IPS-11a (cell line): ENCODE measurements around the gene NTN3.
"Not testable (repeated sequence)": the region's sequence is repeated elsewhere in the genome, so short reads cannot be mapped to it uniquely, and the experiment has no call there.

Experiments
- H3K4me3 ChIP-seq: one replicate; pipeline ENCODE4 v1.5.1; 2013; ENCODE audit warnings: low read depth, low read length, control low read depth

NTN3 gene

DNA sequence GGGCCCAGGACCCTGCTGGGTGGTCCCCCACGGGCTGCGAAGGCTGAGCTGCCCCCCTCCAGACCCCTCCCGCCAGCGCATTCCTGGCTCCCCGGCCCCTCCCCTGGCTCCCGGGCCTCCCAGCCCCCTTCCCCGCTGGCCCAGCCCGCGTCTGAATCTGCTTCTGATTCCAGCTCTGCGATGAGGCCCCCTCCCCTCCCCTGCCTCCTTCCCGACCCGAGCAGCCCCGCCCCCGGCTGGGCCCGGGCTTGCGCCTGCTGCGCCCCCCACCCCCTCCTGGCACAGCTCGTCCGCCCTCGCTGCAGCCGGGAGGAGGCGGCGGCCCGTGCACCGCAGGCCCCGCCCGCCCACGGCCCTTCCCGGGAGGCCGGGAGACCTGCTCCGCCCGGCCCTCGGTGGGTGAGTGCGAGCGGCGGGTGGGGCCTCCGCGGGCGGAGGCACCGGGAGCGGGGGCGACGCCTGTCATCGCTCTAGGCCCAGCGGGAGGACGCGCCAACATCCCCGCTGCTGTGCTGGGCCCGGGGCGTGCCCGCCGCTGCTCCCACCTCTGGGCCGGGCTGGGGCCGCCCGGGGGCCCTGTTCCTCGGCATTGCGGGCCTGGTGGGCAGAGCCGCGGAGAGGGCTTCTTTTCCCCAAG is at the start of gene NTN3:
NTN3 (plus strand) TSS at position 282 of the 637 bp plus-strand sequence. CDS start 405 bp downstream, outside the sequence.
- H3K4me3 ChIP-seq = no peak within 1 kb of the TSS

DNA sequence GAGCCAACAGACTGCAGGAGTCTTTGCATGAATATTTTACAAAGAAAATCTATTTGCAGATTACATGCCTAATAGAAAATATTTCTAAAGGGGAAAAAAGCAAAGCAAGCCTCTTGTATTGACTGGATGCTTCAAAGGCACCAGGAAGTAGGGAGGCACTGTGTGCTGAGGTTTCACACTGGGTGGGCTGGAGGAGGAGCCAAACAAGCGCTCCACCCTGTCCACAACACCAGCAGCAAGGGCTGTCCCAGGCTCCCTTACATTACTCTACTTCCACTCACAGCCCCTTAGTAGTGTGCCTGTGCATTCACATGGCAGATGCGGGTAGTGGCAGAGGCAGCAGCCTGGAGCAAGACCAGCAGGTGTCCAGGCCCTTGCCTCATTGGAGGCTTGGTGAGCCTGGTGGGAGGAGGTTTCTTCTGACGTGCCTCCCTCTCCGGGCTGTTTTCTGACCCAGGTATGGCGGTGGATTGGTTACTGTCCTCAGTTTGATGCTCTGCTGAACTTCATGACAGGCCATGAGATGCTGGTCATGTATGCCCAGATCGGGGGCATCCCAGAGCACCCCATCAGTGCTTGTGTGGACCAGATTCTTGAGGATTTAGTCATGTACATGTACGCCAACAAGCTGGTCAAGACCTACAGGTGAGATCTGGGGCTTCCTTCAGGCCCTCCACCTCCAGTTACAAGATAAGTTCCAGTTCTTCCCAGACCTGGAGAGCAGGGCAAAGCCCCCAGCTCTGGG is 48.8 kb upstream of the NTN3 start:
- no peak overlapping the region for H3K4me3 ChIP-seq

DNA sequence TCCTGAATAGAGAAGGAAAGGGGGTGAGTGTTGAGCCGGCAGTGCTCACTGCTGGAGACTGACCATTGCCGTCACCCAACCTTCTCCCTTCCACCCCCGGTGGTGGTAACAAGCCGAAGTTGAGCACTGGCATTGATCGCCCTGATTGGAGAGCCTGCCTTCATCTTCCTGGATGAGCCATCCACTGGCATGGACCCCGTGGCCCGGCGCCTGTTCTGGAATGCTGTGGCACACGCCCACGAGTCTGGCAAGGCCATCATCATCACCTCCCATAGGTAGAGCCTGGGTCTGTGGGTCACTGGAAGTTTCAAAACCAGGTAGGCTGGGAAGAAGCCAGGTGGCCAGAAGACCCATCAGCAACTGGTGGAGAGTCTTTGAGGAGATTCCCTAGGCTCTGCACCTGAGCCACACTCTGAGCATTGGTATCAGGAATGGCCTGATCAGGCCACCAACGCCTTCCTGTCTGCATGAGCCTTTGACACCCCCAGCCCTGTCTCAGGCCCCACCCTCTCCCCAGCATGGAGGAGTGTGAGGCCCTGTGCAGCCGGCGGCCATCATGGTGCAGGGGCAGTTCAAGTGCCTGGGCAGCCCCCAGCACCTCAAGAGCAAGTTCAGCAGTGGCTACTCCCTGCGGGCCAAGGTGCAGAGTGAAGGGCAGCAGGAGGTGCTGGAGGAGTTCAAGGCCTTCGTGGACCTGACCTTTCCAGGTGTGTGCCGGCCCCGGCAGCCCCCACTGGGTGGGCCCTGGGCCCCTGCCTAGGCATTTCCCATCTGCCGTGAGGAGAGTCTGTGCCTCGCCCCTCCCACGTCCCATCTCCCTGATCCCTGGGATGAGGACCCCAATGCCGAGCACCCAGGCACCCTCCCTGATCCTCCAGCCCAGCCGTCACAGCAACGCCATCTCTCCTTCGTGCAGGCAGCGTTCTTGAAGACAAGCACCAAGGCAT is 46.8 kb upstream of the NTN3 start:
- no peak overlapping the region for H3K4me3 ChIP-seq

DNA sequence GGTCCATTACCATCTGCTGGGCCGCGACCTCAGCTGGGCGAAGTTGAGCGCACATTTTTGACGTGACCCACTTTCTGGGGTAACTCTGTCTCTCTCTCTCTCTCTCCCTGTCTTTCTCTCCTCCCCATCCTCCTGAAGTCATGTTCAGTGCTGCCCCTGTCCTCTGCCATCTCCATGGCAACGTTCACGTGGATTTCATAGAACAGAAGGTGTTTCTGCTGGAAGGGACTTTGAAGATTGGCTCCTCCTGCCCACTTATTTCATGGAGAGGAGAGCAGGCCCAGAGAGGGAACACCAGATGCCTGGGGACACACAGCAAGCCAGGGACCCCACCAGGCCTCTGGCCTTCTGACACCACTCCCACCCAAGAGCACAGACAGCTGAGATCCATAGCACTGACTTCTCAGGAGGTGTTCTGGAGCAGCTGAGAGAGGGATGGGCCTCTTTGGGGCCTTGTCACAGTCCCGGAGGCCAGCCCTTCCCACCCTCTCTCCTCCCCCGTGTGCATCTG is 46.0 kb upstream of the NTN3 start:
- no peak overlapping the region for H3K4me3 ChIP-seq

DNA sequence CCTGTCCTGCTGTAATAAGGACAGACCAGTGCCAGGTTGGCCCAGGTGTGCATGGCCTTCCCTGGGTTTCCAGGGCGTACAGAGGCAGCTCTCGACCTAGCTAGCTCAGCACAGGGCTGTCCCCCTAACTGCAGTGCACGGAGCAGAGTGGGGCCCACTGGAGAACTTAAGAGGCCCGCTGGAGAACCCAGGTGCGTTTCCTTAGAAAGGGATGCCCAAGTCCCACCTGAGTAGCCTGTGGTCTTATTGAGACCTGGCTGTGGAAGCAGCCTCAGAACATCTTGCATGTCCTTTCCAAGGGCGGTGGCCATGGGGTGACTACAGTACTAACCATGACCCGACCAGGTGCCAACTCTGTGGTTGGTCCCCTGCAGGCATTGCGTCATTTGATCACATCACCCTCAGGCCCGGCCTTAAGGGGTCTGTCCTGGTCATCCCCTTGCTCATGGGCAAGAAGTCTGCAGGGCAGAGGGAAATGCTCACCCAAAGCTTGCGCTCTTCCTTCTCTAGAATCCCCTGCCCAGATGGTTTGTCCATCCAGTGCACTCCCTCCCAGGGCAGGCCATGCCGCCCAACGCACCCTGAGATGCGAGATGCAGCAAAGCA is 45.2 kb upstream of the NTN3 start:
- H3K4me3 ChIP-seq = no peak overlapping the region

DNA sequence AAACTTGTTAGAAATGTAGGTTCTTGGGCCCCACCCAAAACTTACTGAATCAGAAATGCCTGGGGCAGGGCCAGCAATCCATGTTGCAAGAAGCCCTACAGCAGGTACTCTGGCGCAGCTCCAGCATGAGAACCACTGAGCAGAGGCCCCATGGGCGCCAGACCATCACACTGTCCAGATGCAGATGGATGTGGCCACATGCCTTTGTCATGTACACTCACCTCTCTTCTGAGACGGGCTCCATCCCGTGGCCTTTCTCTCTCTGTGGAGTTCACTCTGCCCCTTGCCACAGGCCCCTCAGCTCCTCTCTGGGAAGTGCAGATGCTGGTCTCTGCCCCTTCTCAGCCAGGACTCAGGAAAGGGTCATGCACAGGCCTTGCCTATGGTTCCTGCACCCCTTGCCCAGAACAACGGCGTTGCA is 44.1 kb upstream of the NTN3 start:
- H3K4me3 ChIP-seq = no peak overlapping the region

DNA sequence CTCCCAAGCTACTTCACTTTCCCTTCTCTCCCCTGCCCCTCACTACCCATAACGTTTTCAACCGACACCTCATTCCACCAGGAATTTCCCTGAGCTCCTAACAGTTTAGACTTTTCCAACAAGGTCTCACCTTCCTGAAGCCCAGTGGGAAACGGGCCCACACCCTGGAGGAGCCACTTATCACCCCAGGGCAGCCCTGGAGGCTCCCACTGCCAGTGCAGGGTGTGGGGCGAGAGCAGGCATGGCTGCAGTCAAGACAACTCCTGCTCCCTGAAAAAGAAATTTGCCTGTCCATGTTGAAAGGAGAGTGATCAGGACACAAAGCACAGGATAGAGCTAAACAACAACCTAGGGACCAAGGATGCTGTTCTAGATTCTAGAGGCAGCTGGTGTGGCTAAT is 43.6 kb upstream of the NTN3 start:
- no peak overlapping the region for H3K4me3 ChIP-seq

DNA sequence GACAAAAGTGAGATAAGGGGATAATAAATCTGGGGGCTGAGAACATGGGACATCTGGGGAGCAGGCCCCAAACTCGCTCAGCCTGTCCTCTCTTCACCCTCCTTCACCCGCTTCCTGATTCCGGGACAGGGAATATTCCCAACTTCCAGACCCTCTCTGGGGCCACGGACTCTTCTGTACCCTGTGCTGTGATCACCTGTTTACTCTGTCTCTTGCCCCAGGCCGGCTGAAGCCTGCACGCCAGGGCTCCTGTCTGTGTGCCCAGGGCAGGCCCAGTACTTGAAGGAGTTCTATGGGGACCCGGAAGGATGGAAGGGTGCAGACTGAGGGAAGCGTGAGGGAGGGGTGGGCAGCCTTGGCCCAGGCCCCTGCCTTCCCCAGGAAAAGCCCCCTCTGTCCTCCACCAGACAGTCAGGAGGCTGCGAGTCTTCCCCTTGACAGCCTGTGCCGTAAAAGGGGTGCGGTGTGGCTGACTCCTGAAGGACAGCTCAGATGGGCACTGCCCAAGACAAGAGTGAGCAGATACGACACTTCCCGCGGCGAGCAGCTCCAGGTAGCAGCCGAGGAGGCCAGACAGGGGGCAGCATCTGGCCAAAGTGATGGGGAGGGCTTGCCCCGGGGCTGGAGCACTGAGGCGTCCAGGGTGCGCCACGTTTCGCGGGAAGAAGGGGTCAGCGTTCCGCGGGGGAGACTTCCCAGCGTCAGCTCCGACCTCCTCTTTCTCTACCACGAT is 42.9 kb upstream of the NTN3 start:
- H3K4me3 ChIP-seq = peak overlapping the region; percentile 57

DNA sequence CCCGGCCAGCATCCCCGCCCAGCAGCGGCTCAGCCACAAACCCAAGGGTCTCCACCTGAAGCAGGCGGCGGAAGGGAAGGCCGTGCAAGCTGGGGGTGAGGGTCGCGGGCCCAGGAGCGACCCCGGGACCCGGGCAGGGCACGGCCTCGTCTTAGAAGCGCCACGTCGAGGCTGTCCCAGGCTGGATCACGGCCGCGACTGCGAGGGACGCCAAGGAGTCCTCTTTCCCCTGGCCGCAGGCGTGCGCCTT is 42.4 kb upstream of the NTN3 start:
- peak overlapping the region; percentile 57 for H3K4me3 ChIP-seq

DNA sequence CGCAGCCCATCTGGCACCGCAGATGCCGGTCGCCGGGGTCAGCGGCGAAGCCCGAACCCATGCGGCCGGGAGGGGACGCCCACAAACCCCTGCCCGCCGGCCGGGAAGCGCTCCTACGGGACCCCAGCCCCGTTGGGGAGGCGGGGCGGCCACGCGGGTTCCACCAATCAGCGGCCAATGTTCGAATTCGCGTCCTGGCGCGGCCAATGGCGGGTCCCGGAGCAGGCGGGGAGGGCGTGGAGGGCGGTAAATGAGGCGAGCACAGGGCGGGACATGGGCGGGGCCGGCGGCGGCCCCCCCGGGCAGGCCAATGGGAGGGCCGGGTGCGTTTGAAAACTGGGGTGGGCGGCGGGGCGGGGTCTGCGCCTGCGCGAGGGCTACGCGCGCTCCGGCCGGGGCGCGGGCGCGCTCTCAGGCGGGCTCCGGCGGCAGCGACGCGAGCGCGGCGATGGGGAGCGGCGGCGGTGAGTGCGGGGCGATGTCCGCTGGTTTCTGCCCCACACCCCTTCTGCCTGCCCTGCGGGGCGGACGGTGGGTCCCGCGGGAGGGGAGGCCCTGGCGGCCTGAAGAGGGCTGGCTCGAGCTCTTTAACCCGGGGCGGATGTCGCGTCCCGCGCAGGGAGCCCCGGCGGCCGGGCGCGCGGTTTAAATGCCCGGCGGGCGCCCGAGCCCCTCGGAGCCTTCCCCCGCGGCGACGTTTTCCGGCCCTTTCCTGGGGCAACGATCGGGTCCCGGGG is 41.9 kb upstream of the NTN3 start, which contains the start of gene CCNF:
CCNF (plus strand) TSS at position 414 of the 737 bp plus-strand sequence; CDS start at position 449, 35 bp downstream.
- H3K4me3 ChIP-seq = peak within 1 kb of the TSS; percentile 82

DNA sequence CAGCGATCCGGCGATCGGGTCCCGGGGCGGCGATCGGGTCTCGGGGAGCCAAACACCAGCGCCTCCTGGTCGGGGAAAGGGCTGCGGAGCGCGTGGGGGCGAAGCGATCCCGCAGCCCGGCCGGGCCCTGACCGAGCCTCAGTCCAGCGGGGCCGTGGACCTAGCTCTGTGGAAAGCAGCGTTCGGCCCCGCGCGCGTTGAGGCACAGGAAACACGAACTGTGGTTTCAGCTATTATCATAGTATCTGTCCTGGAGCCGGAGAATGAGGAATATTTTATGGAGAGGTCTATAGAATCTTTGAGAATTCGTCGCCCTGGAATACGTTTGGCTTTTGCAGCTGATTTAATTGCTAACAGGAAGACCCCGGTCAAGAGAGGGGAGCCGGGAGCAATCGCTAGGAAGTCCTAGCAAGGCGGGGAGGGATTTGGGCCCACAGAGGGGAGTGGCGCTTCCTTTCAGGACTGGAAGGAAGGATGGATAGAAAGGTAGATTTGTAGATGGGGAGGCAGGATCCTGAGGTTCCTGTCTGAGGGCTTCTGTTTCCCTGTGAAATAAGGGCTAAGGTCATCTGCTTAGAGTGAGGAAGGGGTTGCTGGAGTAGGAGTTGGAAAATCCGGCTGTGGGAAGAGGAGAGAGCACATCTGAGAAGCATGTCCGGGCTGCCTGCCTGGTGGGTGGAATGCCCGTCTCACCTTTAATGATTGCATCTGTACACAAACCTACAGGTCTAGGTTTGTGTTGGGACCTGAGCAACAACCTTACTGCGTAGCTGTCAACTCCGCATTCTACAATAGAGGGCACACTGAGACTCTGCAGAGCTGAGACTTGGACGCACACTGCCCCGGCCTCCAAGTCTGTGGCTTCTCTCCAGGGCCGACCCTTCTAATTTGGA is 41.1 kb upstream of the NTN3 start:
- peak overlapping the region; percentile 82 for H3K4me3 ChIP-seq

DNA sequence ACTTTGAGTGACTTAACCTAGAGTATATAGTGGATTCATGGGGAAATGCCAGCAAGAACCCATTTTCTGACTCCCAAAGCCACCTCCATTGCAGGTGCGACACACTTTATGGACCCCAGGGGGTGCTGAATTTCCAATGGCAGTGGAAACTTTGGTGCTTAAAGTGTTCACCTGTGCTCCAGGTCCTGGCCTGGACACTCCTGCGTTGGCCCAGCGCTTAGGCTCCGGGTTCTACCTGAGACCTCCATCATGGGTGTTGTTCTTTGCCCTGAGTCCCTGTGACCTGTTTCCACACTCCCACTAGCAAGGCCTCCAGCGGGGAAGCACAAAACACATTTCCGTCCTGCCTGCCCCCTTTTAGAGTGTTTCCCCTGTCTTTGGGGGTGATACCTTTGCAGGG is 38.8 kb upstream of the NTN3 start:
- H3K4me3 ChIP-seq = no peak overlapping the region

DNA sequence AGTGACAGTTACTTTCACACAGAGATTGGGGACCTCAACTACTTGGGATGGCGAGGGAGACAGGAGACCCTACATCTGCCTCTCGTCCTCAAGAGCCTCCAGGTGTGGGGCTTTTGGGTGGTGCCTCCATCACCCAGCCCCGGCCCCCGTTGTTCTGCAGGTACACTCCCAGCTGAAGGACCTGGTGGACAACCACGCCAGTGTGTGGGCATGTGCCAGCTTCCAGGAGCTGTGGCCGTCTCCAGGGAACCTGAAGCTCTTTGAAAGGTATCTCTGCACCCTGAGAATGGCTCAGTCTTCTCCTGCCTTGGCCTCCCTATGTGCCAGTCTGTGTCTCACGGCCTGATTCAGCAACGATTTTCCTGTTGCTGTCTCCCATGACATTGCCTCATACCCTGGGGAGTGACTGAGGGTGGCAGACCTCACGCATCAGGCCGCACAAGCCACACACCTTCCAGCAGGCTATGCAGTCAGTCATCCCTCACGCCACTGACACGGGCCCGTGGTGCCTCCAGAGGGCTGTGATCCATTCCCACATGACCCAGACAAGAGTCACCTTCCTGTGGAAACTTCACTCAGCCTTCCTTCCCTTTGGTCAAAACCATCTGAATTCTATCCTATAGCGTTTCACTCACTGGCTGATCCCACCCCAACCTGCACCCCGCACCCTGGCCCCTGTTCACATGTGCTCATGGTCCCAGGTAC is 38.1 kb upstream of the NTN3 start:
- no peak overlapping the region for H3K4me3 ChIP-seq

DNA sequence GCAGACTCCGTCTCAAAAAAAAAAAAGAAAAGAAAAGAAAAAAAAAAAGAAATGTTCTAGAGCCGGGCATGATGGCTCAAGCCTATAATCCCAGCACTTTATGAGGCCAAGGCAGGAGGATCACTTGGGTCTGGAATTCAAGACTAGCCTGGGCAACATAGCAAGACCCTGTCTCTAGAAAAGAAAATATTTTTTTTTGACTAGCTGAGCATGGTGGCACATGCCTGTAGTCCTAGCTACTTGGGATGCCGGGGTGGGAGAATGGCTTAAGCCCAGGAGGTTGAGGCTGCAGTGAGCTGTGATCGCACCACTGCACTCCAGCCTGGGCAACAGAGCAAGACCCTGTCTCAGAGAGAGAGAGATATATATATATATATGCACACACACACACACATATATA is 35.9 kb upstream of the NTN3 start:
- H3K4me3 ChIP-seq = not testable (repeated sequence)

DNA sequence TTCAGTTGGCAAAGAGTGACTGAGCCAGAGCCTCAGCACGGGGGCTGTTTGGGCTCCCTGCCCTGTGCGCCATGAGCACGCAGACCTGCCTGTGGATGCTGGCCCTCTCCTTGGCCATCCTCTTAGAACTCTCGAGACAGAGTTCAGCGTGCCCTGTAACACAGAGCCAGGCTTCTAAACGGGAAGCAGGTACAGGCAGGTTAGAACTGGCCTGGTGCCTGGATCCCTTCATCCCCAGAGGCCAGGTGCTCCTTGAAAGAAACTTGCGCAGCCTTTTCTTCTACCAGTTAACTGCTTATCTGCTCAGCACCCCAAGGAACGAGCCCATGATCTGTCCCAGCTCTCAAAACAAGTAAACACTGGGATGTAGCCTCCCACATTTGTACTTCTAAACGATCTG is 35.0 kb upstream of the NTN3 start:
- no peak overlapping the region for H3K4me3 ChIP-seq

DNA sequence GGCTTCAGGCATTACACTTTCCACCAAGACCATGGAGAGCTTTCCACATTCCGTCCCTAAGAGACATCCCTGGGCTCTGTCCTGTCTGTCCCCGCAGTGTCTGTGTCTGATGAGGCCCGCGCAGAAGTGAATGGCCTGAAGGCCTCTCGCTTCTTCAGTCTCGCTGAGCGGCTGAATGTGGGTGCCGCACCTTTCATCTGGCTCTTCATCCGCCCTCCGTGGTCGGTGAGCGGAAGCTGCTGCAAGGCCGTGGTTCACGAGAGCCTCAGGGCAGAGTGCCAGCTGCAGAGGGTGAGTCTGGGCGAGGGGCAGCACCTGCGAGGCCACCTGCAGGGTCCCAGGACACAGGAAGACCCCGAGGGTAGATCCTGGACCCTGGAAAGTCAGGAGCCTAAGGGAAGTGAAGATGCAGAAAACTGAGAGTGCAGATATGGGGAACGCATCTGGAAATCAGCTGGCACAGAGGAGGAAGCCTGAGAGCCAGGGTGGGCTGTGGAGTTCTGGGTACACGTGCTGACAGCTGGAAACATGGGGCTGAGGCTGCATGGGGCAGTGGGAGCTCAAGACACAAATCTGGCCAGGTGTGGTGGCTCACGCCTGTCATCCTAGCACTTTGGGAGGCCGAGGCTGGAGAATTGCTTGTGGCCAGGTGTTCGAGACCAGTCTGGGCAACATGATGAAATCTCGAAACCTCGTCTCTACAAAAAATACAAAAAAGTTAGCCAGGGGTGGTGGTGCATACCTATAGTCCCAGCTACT is 33.9 kb upstream of the NTN3 start:
- H3K4me3 ChIP-seq = no peak overlapping the region

DNA sequence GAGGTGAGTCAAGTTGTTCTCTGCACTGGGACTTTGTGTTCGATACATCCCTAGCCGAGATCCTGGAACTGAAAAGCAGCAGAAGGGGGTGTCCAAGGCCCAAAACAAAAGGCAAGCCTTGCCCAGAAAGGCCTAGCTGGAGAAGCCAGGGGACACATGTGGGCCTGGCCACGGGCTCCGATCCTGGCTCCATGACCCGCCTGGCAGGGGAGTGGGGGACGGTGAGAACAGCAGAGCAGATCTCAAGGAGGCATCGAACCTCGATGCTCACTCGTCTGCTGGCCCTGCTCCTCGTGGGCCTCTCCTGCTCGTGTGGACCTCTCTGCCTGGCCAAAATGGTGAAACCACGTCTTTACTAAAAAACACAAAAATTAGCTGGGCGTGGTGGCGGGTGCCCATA is 33.0 kb upstream of the NTN3 start:
- no peak overlapping the region for H3K4me3 ChIP-seq
